ENCODE data around the gene NCEH1.
"Not testable (repeated sequence)": the region's sequence is repeated elsewhere in the genome, so short reads cannot be mapped to it uniquely, and the experiment has no call there.

Gene NCEH1

GRCh38 chr3:172707030-172707429 is 3.8 kb downstream of the NCEH1 start:
- no peak for DNase-seq

GRCh38 chr3:172705170-172705569 is 5.7 kb downstream of the NCEH1 start:
- no peak for DNase-seq

- no peak for DNase-seq
Observed at GRCh38 chr3:172704001-172704400, 6.9 kb downstream of the NCEH1 start.

GRCh38 chr3:172702731-172703130 is 8.1 kb downstream of the NCEH1 start:
- not testable (repeated sequence) for DNase-seq

- no peak for DNase-seq
Observed at GRCh38 chr3:172702256-172702655, 8.6 kb downstream of the NCEH1 start.

DNA sequence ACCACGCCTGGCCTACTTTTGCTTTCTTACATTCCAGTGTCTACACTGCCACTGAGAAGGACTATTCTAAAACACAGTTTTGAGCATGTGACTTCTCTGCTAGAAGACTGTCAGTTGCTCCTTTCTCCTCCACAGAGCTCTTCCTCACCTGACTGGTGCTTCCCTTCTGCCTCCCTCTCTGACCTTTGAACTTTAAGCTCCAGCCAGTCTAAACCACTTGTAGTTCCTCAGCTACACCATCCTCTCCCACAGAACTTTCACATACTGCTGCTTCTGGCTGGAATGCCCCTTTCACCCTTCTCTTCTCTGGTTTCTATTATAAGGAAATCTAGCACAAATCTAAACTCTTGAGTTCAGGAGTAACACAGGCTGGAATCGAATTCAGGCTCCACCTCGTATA is 9.1 kb downstream of the NCEH1 start:
- no peak for DNase-seq

DNA sequence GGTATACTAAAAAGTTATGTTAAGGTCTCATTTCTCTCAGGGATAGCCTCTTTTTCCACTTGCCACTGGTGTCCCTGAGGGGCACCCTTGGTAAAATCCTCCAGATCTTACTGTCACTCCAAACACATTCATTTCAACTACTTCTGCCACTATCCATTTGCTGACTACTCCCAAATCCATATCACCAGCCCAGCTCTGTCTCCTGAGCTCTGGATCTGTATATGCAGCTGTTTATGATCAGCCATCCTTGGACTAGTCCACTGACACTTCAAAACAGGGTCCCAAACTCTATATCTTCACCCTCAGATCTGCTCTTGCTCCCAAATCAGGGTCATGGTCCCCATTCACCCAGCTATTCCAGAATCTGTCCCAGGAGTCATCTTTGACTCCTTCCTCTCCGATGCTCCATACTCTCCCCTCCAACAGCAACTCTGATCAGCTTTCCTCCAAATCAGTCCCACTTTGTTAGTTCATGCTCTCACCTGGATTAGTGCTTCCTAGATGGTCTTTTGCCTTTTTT is 9.9 kb downstream of the NCEH1 start:
- no peak for DNase-seq

GRCh38 chr3:172700256-172700655 is 10.6 kb downstream of the NCEH1 start:
- no peak for DNase-seq

- DNase-seq = no peak
Observed at GRCh38 chr3:172699031-172699430, 11.8 kb downstream of the NCEH1 start.

GRCh38 chr3:172698631-172699030 is 12.2 kb downstream of the NCEH1 start:
- no peak for DNase-seq

DNA sequence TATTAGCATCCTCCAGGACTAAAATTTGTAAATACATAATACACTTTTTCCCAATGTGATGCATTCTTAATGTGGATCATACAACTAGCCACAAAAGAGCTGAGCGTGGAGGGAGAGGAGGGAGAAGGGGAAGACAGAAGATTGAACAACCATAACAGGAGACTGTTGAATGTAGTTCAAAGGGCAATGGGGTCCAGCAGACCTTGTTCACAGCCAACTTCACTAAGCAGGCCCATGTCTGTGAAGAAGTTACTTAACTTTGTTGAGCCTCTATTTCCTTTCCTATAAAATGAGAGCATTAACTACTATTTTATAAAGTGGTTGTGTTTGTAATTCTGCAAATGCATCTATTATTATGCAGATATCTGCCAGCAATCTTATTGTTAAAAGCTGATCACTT is 13.3 kb downstream of the NCEH1 start:
- DNase-seq = no peak

GRCh38 chr3:172696357-172696756 is 14.5 kb downstream of the NCEH1 start:
- no peak for DNase-seq

- DNase-seq = no peak
Observed at GRCh38 chr3:172694573-172695246, 16.2 kb downstream of the NCEH1 start.

DNA sequence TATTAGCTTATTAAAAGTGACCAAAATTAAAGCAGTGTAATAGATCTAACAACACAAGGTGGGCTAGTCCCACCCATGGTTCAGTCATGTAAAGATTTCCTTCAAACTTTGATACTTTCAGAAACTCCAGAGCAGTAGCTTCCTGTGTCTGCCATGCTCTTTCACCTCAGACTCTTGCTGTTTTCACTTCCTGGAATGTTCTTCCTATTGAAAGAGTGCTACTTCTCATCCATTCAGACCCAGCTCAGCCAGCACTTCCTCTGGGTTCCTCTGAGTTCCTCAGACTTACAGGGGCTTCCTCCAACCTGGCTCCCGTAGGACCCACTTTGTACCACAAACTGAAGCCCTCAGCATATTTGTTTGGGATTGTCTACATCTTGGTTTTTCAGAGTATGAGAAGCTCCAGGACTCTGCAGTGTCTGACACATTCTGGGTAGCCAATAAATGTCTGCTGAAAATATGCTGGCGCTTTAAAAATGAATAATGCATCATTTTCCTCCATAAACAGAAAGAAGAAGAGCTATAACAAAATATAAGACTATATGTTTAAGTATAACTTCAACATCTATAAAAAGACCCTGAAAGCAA is 18.0 kb downstream of the NCEH1 start:
- DNase-seq = no peak

DNA sequence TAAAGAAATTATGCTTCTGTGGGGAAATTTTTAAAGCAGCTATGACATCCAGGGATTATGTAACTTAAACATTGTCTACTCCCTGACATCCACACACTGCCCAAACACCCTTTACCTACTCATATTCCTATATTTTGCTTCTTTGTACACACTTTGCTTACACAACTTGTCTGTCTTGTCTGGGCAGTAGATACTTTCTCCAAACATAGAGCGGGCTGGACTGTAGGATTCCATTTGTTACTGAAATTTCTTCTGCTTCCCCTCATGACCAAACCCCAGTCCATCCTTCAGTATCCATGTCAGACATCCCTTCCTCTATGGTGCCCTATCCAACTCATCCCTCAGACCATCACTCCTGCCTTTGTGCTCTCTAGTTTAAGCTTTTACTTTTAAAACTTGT is 19.9 kb downstream of the NCEH1 start:
- DNase-seq = no peak

DNA sequence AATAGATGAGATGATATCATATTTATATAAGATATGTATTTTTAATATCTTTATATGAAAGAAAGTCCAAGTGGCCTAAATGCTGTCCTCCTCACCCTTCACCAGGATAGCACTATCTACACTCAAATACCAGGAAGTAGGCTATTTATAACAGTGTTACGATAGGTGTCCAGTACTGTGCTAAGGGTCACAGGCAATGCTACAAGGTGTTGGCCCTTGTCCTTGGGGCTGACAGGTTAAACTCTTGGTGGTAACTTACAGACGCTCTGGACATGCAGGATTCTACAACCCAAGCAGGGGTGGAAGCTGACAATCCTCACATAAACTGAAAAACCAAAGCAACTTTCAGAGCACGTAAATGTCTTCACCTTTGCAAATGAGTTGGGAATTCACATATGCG is 22.3 kb downstream of the NCEH1 start:
- no peak for DNase-seq

DNA sequence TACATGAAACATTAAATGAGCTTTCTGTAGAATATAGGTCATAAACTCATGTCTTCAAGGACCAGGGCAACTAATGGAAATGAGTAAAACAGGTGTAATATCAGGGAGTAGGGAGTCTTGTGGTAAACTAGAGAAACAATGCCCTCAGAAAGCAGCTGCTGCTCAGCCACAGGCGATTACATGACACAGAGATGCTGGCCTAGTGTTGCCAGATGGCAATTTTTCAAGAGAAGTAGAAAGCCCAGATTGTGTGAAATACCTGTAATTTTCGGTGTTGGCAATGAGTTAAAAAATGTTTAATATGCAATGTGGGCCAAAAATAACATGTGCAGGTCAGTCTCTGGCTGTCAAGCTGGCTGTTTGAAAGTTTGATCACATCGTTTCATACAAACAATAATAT is 23.4 kb downstream of the NCEH1 start:
- DNase-seq = no peak

- no peak for DNase-seq
Observed at GRCh38 chr3:172685331-172686214, 25.3 kb downstream of the NCEH1 start.

DNA sequence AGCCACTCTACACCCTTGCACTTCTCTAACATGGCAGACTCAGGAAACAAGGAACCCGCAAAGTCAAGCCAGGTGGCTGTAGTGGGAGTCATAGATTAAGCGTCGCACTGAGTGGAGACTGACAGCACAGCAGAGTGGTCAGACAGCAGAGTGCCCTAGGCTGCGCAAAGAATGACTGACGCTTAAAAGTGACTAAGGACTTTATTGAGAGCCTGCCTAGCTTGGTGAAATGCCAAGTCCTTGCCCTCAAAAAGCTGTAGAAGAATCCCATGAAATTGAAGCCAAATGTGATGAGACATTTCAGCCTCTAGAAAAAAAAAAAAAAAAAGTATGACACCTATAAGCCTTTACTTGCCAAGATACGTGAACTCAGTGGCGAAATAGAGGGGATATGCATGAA is 30.2 kb downstream of the NCEH1 start:
- no peak for DNase-seq

DNA sequence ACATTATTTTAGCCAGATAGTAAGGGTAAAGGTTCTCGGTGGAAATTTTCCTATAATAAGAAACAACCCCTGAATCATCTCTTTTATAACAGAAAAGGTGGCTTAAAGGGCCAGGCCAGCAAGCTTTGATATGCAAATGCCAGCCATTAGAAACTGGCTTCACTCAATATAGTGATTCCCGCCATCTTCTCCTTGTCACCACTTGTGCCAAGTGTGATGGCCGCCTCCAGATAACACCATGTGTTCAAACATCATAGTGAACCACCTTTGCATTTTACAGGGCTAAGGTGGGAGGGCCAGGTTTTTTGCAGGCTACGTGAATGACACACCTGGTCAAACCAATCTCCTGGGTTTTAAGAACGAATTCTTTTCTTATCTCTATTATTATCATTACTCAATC is 31.3 kb downstream of the NCEH1 start:
- DNase-seq = no peak

- no peak for DNase-seq
Observed at GRCh38 chr3:172678068-172678467, 32.8 kb downstream of the NCEH1 start.

DNA sequence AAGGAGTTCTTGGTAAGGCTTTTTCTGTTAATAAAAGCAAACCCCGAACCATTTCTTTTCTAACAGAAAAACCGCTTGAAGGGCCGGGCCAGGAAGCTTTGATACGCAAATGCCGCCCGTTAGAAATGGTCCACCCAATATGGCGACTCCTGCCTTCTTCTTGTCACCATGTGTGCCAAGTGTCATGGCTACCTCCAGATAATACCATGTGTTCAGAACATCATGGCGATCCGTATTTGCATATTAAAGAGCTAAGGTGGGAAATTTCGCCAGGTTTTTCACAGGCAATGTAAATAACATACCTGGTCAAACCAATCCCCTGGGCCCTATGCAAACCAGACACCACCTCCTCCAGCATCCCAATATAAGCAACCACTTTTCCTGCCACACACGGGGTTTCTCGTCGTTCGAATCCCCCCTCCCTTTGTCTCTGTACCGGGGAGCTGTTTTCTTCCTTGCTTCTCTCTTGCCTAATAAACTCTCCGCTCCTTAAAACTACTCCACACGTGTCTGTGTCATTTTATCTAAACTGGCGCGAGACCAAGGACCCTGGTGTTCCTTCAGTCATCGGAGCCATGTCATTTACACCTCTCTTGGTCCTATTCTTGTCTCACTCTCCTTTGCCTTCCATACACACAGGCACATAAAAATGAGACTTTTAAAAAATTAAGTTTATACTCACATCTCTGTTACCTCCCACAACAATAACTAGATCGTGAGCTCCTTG is 34.5 kb downstream of the NCEH1 start:
- no peak for DNase-seq

Data from SW 1271 (cell line).